ENCODE data around the gene FAM131A.

DNA sequence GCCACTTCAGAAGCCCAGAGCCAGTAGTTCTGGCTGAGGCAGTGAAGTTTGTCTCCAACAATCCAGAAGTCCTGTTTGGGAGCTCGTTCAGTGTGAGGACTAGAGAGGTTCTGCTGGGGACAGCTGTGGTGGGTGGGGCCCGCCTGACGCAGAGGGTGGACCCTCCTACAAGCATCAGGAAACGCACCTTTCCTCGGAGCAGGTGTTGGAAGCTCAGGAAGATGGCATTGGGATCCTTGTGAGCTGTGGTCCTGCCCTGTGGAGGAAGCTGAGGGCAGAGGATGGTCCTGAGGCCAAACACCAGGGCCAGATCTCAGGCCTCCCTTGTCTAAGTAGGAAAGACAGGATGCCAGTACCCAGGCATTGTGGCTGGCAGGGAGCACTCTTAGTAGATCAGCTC is 35.5 kb downstream of the FAM131A start:
- TF ChIP-seq POLR2A (IDR thresholded peaks at IDR 0.05; ENCODE audit: low read depth, low read length) = no peak
- TF ChIP-seq CTCF (conservative IDR thresholded peaks at IDR 0.05; ENCODE audit: low read depth, low read length) = no peak
- no peak for TF ChIP-seq RFX5 (IDR thresholded peaks at IDR 0.05; ENCODE audit: low read depth, low read length)
- TF ChIP-seq BHLHE40 (IDR thresholded peaks at IDR 0.05; ENCODE audit: low read depth, low read length) = no peak
- no peak for TF ChIP-seq MAFK (IDR thresholded peaks at IDR 0.05; ENCODE audit: low read depth, low read length)
- no peak for TF ChIP-seq CHD1 (IDR thresholded peaks at IDR 0.05; ENCODE audit: low read depth, low read length)
- TF ChIP-seq, protein P1, sequence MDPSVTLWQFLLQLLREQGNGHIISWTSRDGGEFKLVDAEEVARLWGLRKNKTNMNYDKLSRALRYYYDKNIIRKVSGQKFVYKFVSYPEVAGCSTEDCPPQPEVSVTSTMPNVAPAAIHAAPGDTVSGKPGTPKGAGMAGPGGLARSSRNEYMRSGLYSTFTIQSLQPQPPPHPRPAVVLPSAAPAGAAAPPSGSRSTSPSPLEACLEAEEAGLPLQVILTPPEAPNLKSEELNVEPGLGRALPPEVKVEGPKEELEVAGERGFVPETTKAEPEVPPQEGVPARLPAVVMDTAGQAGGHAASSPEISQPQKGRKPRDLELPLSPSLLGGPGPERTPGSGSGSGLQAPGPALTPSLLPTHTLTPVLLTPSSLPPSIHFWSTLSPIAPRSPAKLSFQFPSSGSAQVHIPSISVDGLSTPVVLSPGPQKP (IDR thresholded peaks at IDR 0.05; ENCODE audit: borderline replicate concordance, low read depth, low read length) = no peak
- no peak for TF ChIP-seq MXI1 (IDR thresholded peaks at IDR 0.05; ENCODE audit: borderline replicate concordance, low read depth, low read length)
- no peak for TF ChIP-seq CEBPB (IDR thresholded peaks at IDR 0.05; ENCODE audit: low read depth, low read length)
- TF ChIP-seq FOS (IDR thresholded peaks at IDR 0.05; ENCODE audit: low read depth, low read length) = no peak
- TF ChIP-seq, protein P2, sequence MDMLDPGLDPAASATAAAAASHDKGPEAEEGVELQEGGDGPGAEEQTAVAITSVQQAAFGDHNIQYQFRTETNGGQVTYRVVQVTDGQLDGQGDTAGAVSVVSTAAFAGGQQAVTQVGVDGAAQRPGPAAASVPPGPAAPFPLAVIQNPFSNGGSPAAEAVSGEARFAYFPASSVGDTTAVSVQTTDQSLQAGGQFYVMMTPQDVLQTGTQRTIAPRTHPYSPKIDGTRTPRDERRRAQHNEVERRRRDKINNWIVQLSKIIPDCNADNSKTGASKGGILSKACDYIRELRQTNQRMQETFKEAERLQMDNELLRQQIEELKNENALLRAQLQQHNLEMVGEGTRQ (IDR thresholded peaks at IDR 0.05; ENCODE audit: low read depth, low read length) = no peak

Data from IMR-90 (cell line).